ENCODE measurements around the gene SLC27A2.

GRCh38 chr15:50134524-50135024 is 47.4 kb upstream of the SLC27A2 start:
- TF ChIP-seq EZH2 (IDR thresholded peaks at IDR 0.05) (no peak), POLR2AphosphoS5 (IDR thresholded peaks at IDR 0.05; ENCODE audit: borderline replicate concordance, low read depth, low read length) (no peak), FOXP2 (optimal IDR thresholded peaks at IDR 0.05; ENCODE audit: control extremely low read depth, extremely low read length, insufficient read depth) (no peak)
